ENCODE data around the gene GGNBP2. TPM values are rescaled to one million over a fixed set of nuclear protein-coding genes. Genes with fewer than 3 reads are reported as not detected.

The GGNBP2 gene
- total and polyA plus RNA-seq, 2 donors (not counting 1 experiment from before 2014, with no cell fraction given): 77.0 to 81.9 TPM

GRCh38 chr17:36509272-36509985, 35.3 kb upstream of the GGNBP2 start:
- no peaks in the 10 kb centered on the region for H3K27me3 ChIP-seq (ENCODE audit: control insufficient read depth, insufficient read depth, low read length)
- H3K27ac ChIP-seq (ENCODE audit: insufficient read depth, low read length): no peak overlapping the region
- no peaks in the 10 kb centered on the region for H4K20me1 ChIP-seq (ENCODE audit: control insufficient read depth, extremely low read depth, insufficient read depth, low read length)
- no peaks in the 10 kb centered on the region for H3K79me2 ChIP-seq (ENCODE audit: control insufficient read depth, insufficient read depth, low read length)
- DNase-seq (ENCODE audit: low read depth in 2 of 2): no peak
- peaks cover 13% of the 10 kb centered on the region for H3K36me3 ChIP-seq (ENCODE audit: control insufficient read depth, insufficient read depth, low read length)
- H3K9ac ChIP-seq (ENCODE audit: insufficient read depth, low read length): no peak overlapping the region
- no peak overlapping the region for H3K4me2 ChIP-seq (ENCODE audit: extremely low read depth, insufficient read depth, low read length)
- H2AFZ ChIP-seq (ENCODE audit: low read length): no peak overlapping the region
- no peaks in the 10 kb centered on the region for H3K4me1 ChIP-seq (ENCODE audit: control insufficient read depth, extremely low read depth, insufficient read depth, low read length)
- no peak overlapping the region for H3K4me3 ChIP-seq (replicated peaks in 1 of 4; ENCODE audit: control extremely low read depth in 1 of 4, insufficient read depth in 1 of 4, low read depth in 3 of 4, low read length in 4 of 4)
- H3K9me3 ChIP-seq (ENCODE audit: control insufficient read depth, insufficient read depth, low read depth, low read length): no peaks in the 10 kb centered on the region
- no peak for TF ChIP-seq EZH2 (IDR thresholded peaks at IDR 0.05; ENCODE audit: low read length, missing control alignments)
- TF ChIP-seq, protein P1, sequence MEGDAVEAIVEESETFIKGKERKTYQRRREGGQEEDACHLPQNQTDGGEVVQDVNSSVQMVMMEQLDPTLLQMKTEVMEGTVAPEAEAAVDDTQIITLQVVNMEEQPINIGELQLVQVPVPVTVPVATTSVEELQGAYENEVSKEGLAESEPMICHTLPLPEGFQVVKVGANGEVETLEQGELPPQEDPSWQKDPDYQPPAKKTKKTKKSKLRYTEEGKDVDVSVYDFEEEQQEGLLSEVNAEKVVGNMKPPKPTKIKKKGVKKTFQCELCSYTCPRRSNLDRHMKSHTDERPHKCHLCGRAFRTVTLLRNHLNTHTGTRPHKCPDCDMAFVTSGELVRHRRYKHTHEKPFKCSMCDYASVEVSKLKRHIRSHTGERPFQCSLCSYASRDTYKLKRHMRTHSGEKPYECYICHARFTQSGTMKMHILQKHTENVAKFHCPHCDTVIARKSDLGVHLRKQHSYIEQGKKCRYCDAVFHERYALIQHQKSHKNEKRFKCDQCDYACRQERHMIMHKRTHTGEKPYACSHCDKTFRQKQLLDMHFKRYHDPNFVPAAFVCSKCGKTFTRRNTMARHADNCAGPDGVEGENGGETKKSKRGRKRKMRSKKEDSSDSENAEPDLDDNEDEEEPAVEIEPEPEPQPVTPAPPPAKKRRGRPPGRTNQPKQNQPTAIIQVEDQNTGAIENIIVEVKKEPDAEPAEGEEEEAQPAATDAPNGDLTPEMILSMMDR (conservative IDR thresholded peaks at IDR 0.05 in 1 of 2, IDR thresholded peaks at IDR 0.05 in 1 of 2; ENCODE audit: low read depth in 1 of 2, low read length in 2 of 2): no peak

GRCh38 chr17:36510636-36511035, 34.1 kb upstream of the GGNBP2 start:
- no peak overlapping the region for H3K4me2 ChIP-seq (ENCODE audit: extremely low read depth, insufficient read depth, low read length)
- no peak overlapping the region for H3K9ac ChIP-seq (ENCODE audit: insufficient read depth, low read length)
- H3K79me2 ChIP-seq (ENCODE audit: control insufficient read depth, insufficient read depth, low read length): no peaks in the 10 kb centered on the region
- no peaks in the 10 kb centered on the region for H3K4me1 ChIP-seq (ENCODE audit: control insufficient read depth, extremely low read depth, insufficient read depth, low read length)
- DNase-seq (ENCODE audit: low read depth in 2 of 2): no peak
- no peak overlapping the region for H3K4me3 ChIP-seq (replicated peaks in 1 of 4; ENCODE audit: control extremely low read depth in 1 of 4, insufficient read depth in 1 of 4, low read depth in 3 of 4, low read length in 4 of 4)
- no peaks in the 10 kb centered on the region for H3K9me3 ChIP-seq (ENCODE audit: control insufficient read depth, insufficient read depth, low read depth, low read length)
- H4K20me1 ChIP-seq (ENCODE audit: control insufficient read depth, extremely low read depth, insufficient read depth, low read length): no peaks in the 10 kb centered on the region
- TF ChIP-seq EZH2 (IDR thresholded peaks at IDR 0.05; ENCODE audit: low read length, missing control alignments): no peak
- TF ChIP-seq, protein P1 (conservative IDR thresholded peaks at IDR 0.05 in 1 of 2, IDR thresholded peaks at IDR 0.05 in 1 of 2; ENCODE audit: low read depth in 1 of 2, low read length in 2 of 2): no peak
- no peak overlapping the region for H3K27ac ChIP-seq (ENCODE audit: insufficient read depth, low read length)
- H2AFZ ChIP-seq (ENCODE audit: low read length): no peak overlapping the region
- no peaks in the 10 kb centered on the region for H3K27me3 ChIP-seq (ENCODE audit: control insufficient read depth, insufficient read depth, low read length)
- peaks cover 13% of the 10 kb centered on the region for H3K36me3 ChIP-seq (ENCODE audit: control insufficient read depth, insufficient read depth, low read length)

DNA sequence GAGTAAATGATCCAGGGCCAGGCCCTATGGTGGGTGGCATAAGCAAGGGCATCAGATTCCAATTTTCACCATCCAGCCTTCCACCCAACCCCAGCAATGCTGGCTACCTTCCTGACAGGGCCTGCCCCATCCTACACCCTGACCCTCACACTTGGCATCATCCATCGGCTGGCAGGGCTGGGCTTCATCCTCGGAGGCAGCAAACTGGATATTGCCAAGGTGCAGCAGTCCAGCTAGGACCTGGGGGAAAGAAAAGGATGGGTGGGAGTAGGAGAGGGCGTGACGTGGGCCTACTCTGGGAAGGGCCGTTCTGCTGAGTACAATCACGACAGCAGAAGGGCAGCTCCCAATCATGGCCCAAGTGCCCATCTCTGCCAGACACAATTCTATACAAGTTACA, 33.5 kb upstream of the GGNBP2 start:
- peaks cover 14% of the 10 kb centered on the region for H3K36me3 ChIP-seq (ENCODE audit: control insufficient read depth, insufficient read depth, low read length)
- no peak overlapping the region for H3K4me2 ChIP-seq (ENCODE audit: extremely low read depth, insufficient read depth, low read length)
- no peaks in the 10 kb centered on the region for H3K27me3 ChIP-seq (ENCODE audit: control insufficient read depth, insufficient read depth, low read length)
- H3K9ac ChIP-seq (ENCODE audit: insufficient read depth, low read length): no peak overlapping the region
- H3K4me3 ChIP-seq (replicated peaks in 1 of 4; ENCODE audit: control extremely low read depth in 1 of 4, insufficient read depth in 1 of 4, low read depth in 3 of 4, low read length in 4 of 4): no peak overlapping the region
- no peaks in the 10 kb centered on the region for H4K20me1 ChIP-seq (ENCODE audit: control insufficient read depth, extremely low read depth, insufficient read depth, low read length)
- H3K9me3 ChIP-seq (ENCODE audit: control insufficient read depth, insufficient read depth, low read depth, low read length): no peaks in the 10 kb centered on the region
- H2AFZ ChIP-seq (ENCODE audit: low read length): no peak overlapping the region
- no peak for DNase-seq (ENCODE audit: low read depth in 2 of 2)
- H3K79me2 ChIP-seq (ENCODE audit: control insufficient read depth, insufficient read depth, low read length): no peaks in the 10 kb centered on the region
- no peaks in the 10 kb centered on the region for H3K4me1 ChIP-seq (ENCODE audit: control insufficient read depth, extremely low read depth, insufficient read depth, low read length)
- TF ChIP-seq EZH2 (IDR thresholded peaks at IDR 0.05; ENCODE audit: low read length, missing control alignments): no peak
- TF ChIP-seq, protein P1 (conservative IDR thresholded peaks at IDR 0.05 in 1 of 2, IDR thresholded peaks at IDR 0.05 in 1 of 2; ENCODE audit: low read depth in 1 of 2, low read length in 2 of 2): no peak
- H3K27ac ChIP-seq (ENCODE audit: insufficient read depth, low read length): no peak overlapping the region

Measured in fibroblast of lung (primary cell).